ENCODE results near the gene KLK15.

GRCh38 chr19:50779504-50780457 lies 53.6 kb downstream of the KLK15 start:
- TF ChIP-seq POLR2A (IDR thresholded peaks at IDR 0.05; ENCODE audit: low read length) (no peak), GATA1 (IDR thresholded peaks at IDR 0.05; ENCODE audit: low read depth, low read length) (no peak)

Data from erythroblast (primary cell).